K562 (cell line): ENCODE results near the gene OPTN. TPM values are rescaled to one million over a fixed set of nuclear protein-coding genes. Genes with fewer than 3 reads are reported as not detected.

Experiments
- ATAC-seq: fragments of 200-7000 bp; cut with Tn5 transposase; 3 replicates; pipeline ENCODE4 v1.9.1; 2020; ENCODE audit warnings: moderate library complexity
- BruUV-seq: library from RNA; stranded (reverse); fragments of 400-500 nt; replicated peaks from 2 replicates; lab custom pipeline; 2021; lab: Mats Ljungman, UMichigan
- CTCF ChIA-PET: fragments of 300-600 bp; formaldehyde crosslinking; extraction: SDS; loops from one replicate; lab custom pipeline; 2021; ENCODE audit warnings: low intra/inter-chr PET ratio; lab: Yijun Ruan, JAX
- POLR2A ChIA-PET: fragments of 300-600, 350-650 bp; sonication (Branson Sonifier 250); formaldehyde crosslinking; extraction: SDS; loops from one replicate; lab custom pipeline; 2021; ENCODE audit warnings: antibody characterized with exemption, inconsistent platforms; lab: Yijun Ruan, JAX
- DNase-seq, 4 experiments: peaks; one replicate each; pipeline versions ENCODE4 v3.0.0 to v3.0.0-alpha.2; 2011 to 2018; ENCODE audit warnings: low spot score in 3 of 4, mixed read lengths in 3 of 4; ENCODE audit errors: extremely low read depth in 1 of 4
- FAIRE-seq: peaks from 2 replicates; lab custom pipeline; 2011; peaks lifted over from hg19 to GRCh38; lab: Jason Lieb, UNC
- H2AFZ ChIP-seq: 2 replicates; pipeline ENCODE4 v1.6.0; 2011; ENCODE audit warnings: low read depth, low read length, control low read depth, inconsistent platforms
- H3K27ac ChIP-seq: fragments of 200-600 bp; 3 replicates; pipeline ENCODE4 v1.8.0; 2011; ENCODE audit warnings: low read depth, mild to moderate bottlenecking, control low read depth, inconsistent platforms, low read length, moderate library complexity, mixed read lengths; ENCODE audit errors: extremely low read depth
- H3K27me3 ChIP-seq, 2 experiments: fragments of 300-600 bp in 1 of 2; 2 replicates in 1 of 2; 3 replicates in 1 of 2; pipeline versions ENCODE4 v1.6.0 to v1.8.0; 2011; ENCODE audit warnings: inconsistent platforms in 2 of 2, low read length in 2 of 2, mild to moderate bottlenecking in 1 of 2, mixed read lengths in 1 of 2, moderate library complexity in 1 of 2; ENCODE audit not compliant: control insufficient read depth in 2 of 2, insufficient read depth in 2 of 2
- H3K36me3 ChIP-seq: fragments of 300-600 bp; 3 replicates; pipeline ENCODE4 v1.8.0; 2011; ENCODE audit warnings: mild to moderate bottlenecking, low read length, inconsistent platforms; ENCODE audit not compliant: control insufficient read depth, insufficient read depth
- H3K4me1 ChIP-seq, 2 experiments: fragments of 200-600 bp in 1 of 2; replicated peaks in 1 of 2; 2 replicates in 1 of 2; 3 replicates in 1 of 2; pipeline versions ENCODE4 v1.5.1 to v1.8.0; 2011; ENCODE audit warnings: inconsistent platforms in 2 of 2, low read length in 2 of 2, mild to moderate bottlenecking in 1 of 2, mixed read lengths in 1 of 2, moderate library complexity in 1 of 2; ENCODE audit not compliant: control insufficient read depth in 2 of 2, insufficient read depth in 2 of 2
- H3K4me2 ChIP-seq: 2 replicates; pipeline ENCODE4 v1.6.1; 2011; ENCODE audit warnings: low read length, control low read depth, inconsistent platforms, mixed read lengths; ENCODE audit not compliant: insufficient read depth
- H3K4me3 ChIP-seq: fragments of 200-600 bp; sonication (generic), shearing (Covaris generic); 2 replicates; pipeline ENCODE4 v1.5.1; 2016; ENCODE audit warnings: control low read depth, inconsistent platforms
- H3K79me2 ChIP-seq: fragments of 200-600 bp; 3 replicates; pipeline ENCODE4 v1.8.0; 2011; ENCODE audit warnings: low read length, inconsistent platforms; ENCODE audit not compliant: control insufficient read depth, insufficient read depth
- H3K9ac ChIP-seq, 2 experiments: 2 replicates each; pipeline versions ENCODE4 v1.6.0 to v1.6.1; 2011; ENCODE audit warnings: low read depth in 2 of 2, low read length in 2 of 2, control low read depth in 1 of 2, inconsistent platforms in 1 of 2, mild to moderate bottlenecking in 1 of 2, mixed read lengths in 1 of 2; ENCODE audit not compliant: insufficient read depth in 1 of 2
- H3K9me1 ChIP-seq: one replicate; pipeline ENCODE4 v1.6.0; 2011; ENCODE audit warnings: inconsistent platforms, mild to moderate bottlenecking, low read length, moderate library complexity; ENCODE audit not compliant: control insufficient read depth, insufficient read depth
- H3K9me3 ChIP-seq: replicated peaks from 2 replicates; pipeline ENCODE4 v1.5.1; 2011; ENCODE audit warnings: low read depth, low read length, inconsistent platforms; ENCODE audit not compliant: control insufficient read depth, insufficient read depth
- H4K20me1 ChIP-seq: replicated peaks from 2 replicates; pipeline ENCODE4 v1.6.1; 2011; ENCODE audit warnings: low read length, inconsistent platforms, mixed read lengths; ENCODE audit not compliant: control insufficient read depth, insufficient read depth
- CBX1 ChIP-seq: sonication (generic); IDR thresholded peaks from 2 replicates; pipeline ENCODE4 v1.6.1; 2016; ENCODE audit warnings: antibody characterized with exemption, low read depth, mild to moderate bottlenecking
- ELF4 ChIP-seq: fragments of 450-650 bp; formaldehyde crosslinking; IDR thresholded peaks from 2 replicates; pipeline ENCODE4 v1.4.0; 2022; ENCODE audit warnings: missing genetic modification characterization
- ETV6 ChIP-seq, 3 experiments: fragments of 150-350 bp in 1 of 3; sonication (generic) in 1 of 3; formaldehyde crosslinking in 1 of 3; IDR thresholded peaks; 2 replicates each; pipeline versions ENCODE4 v1.6.1 to v1.8.0; 2014 to 2022; ENCODE audit warnings: borderline replicate concordance in 2 of 3, low read depth in 2 of 3, antibody characterized with exemption in 1 of 3, low read length in 1 of 3, mild to moderate bottlenecking in 1 of 3, missing genetic modification reagents in 1 of 3
- MLX ChIP-seq, 2 experiments: fragments of 450-650 bp in 1 of 2; sonication (generic) in 1 of 2; formaldehyde crosslinking; conservative IDR thresholded peaks; 2 replicates each; pipeline versions ENCODE4 v1.4.0 to v1.8.1; 2020 to 2022; ENCODE audit warnings: mild to moderate bottlenecking in 1 of 2, missing genetic modification reagents in 1 of 2
- NCOA4 ChIP-seq: fragments of 450-650 bp; IDR thresholded peaks from 2 replicates; pipeline ENCODE4 v1.6.1; 2018; ENCODE audit warnings: mild to moderate bottlenecking; ENCODE audit not compliant: partially characterized antibody
- NFXL1 ChIP-seq: fragments of 450-650 bp; formaldehyde crosslinking; IDR thresholded peaks from 2 replicates; pipeline ENCODE4 v1.4.0; 2021; ENCODE audit warnings: mild to moderate bottlenecking
- ZBTB40 ChIP-seq, 2 experiments: fragments of 450-650 bp in 1 of 2; sonication (generic) in 1 of 2; formaldehyde crosslinking in 1 of 2; IDR thresholded peaks; 2 replicates each; pipeline versions ENCODE4 v1.7.1 to v1.9.0; 2016 to 2022; ENCODE audit warnings: inconsistent platforms in 1 of 2, mild to moderate bottlenecking in 1 of 2, missing genetic modification reagents in 1 of 2
- ZBTB43 ChIP-seq: sonication (generic); formaldehyde crosslinking; IDR thresholded peaks from 2 replicates; pipeline ENCODE4 v1.8.0; 2023; ENCODE audit warnings: mild to moderate bottlenecking, missing genetic modification reagents
- ZKSCAN1 ChIP-seq: fragments of 150-350 bp; IDR thresholded peaks from 2 replicates; pipeline ENCODE4 v1.6.1; 2016; ENCODE audit warnings: low read depth, low read length
- ZNF668 ChIP-seq: fragments of 250-450 bp; sonication (Bioruptor Pico); IDR thresholded peaks from 2 replicates; pipeline ENCODE4 v1.8.0; 2022; ENCODE audit warnings: mild to moderate bottlenecking, inconsistent platforms
- WGBS: fragments of 100-300 bp; shearing (Covaris generic); methylation state at CpG from one replicate; pipeline ENCODE4 v1.1.6; 2016; ENCODE audit warnings: low coverage, mixed read lengths; ENCODE audit not compliant: insufficient coverage; ENCODE audit errors: missing lambda C conversion rate; 5-methylcytosine and 5-hydroxymethylcytosine counted together
- in situ Hi-C: fragments of 300-500 bp; cut with MboI; formaldehyde crosslinking; loops from 4 replicates; pipeline ENCODE4 v1.15.0; 2018; ENCODE audit warnings: inconsistent platforms, mixed read lengths
- intact Hi-C: fragments of 100-400 bp; cut with micrococcal nuclease; formaldehyde crosslinking; loops from 2 replicates; pipeline ENCODE4 v1.14.2; 2022
- polyA plus RNA-seq, 8 experiments: library from polyadenylated mRNA; depleted of rRNA in 4 of 8; stranded (reverse) in 5 of 8; unstranded in 3 of 8; fragments of >200 nt; fragmentation: Nextera tagmentation in 2 of 8; fragmentation: Illumina TruSeq in 1 of 8; extraction: Ambion mirVana in 2 of 8; extraction: Trizol in 1 of 8; gene quantifications; 2 replicates each; pipeline versions ENCODE4 v1.2.1 to v1.2.3, GENCODE V29; 2011 to 2014; ENCODE audit warnings: inconsistent platforms in 1 of 8, missing spikeins in 1 of 8
- total RNA-seq, 7 experiments: library from RNA; depleted of rRNA in 6 of 7; stranded (reverse); fragments of >200 nt in 6 of 7; fragmentation: Illumina TruSeq in 2 of 7; extraction: Trizol in 2 of 7; gene quantifications; 2 replicates each; pipeline versions ENCODE4 v1.2.1 to v1.2.3, GENCODE V29; 2011 to 2021; ENCODE audit warnings: low replicate concordance in 1 of 7

OPTN gene
- total and polyA plus RNA-seq, 9 of the 15 experiments (the other 6 are each of a cell fraction or from before 2014, with no cell fraction given), result 2.2 to 6.8 (median 5.0) TPM

- in situ Hi-C loops, result no loop called here
- no peak for FAIRE-seq
- CTCF ChIA-PET, result no interaction called here
- no peak for TF ChIP-seq NCOA4
- no peak for TF ChIP-seq ZNF668 (CRISPR knock-in tag)
- TF ChIP-seq ZKSCAN1, result no peak
- TF ChIP-seq ETV6 (IDR thresholded peaks at IDR 0.05; ENCODE audit: borderline replicate concordance in 1 of 2, low read depth in 2 of 2, low read length in 1 of 2), result no peak
- TF ChIP-seq ETV6 (CRISPR knock-in tag; IDR thresholded peaks at IDR 0.05; ENCODE audit: borderline replicate concordance), result no peak
- TF ChIP-seq MLX (CRISPR knock-in tag; conservative IDR thresholded peaks at IDR 0.05), result no peak
- no peak for TF ChIP-seq CBX1
- TF ChIP-seq ELF4, result no peak
- no peak for TF ChIP-seq ZBTB40 (IDR thresholded peaks at IDR 0.05)
- TF ChIP-seq ZBTB40 (CRISPR knock-in tag; IDR thresholded peaks at IDR 0.05), result no peak
- no peak for TF ChIP-seq NFXL1 (CRISPR knock-in tag)
- no peak for TF ChIP-seq ZBTB43 (CRISPR knock-in tag)
These were observed 48.8 kb upstream of the OPTN start for GRCh38 chr10:13051126-13051694.

More at GRCh38 chr10:13051126-13051694, 48.8 kb upstream of the OPTN start:
- no peak overlapping the region for H3K4me3 ChIP-seq
- intact Hi-C loops, result no loop called here
- H2AFZ ChIP-seq, result no peak overlapping the region
- no peaks in the 10 kb centered on the region for H3K9me1 ChIP-seq
- WGBS, result under 1% methylated on average over 7 of the region's 7 CpGs
- H3K4me2 ChIP-seq, result no peak overlapping the region
- no peak overlapping the region for H3K9ac ChIP-seq
- peaks cover 4 to 27% of the 10 kb centered on the region in 2 experiments for H3K27me3 ChIP-seq
- no peak overlapping the region for H3K27ac ChIP-seq
- H3K36me3 ChIP-seq, result no peaks in the 10 kb centered on the region
- DNase-seq, result no peak
- ATAC-seq, result no peak
- BruUV-seq, result no TSS peak
- POLR2A ChIA-PET, result interaction anchor here (0.5 kb wide), 1 partner anchor 875 kb away, joined by 3 read pairs; no protein-coding TSS in a partner anchor
- H3K4me1 ChIP-seq, result no peaks in the 10 kb centered on the region
- H3K9me3 ChIP-seq, result no peaks in the 10 kb centered on the region
- H3K79me2 ChIP-seq, result no peaks in the 10 kb centered on the region
- no peaks in the 10 kb centered on the region for H4K20me1 ChIP-seq
